Ovary (tissue), 9 donors: ENCODE measurements around the gene ATR. TPM values are rescaled to one million over a fixed set of nuclear protein-coding genes. Genes with fewer than 3 reads are reported as not detected.

ENCODE experiments used
- DNase-seq, 5 donors: peaks; one replicate each; pipeline ENCODE4 v3.0.0-alpha.2; 2019 to 2020
- H3K27ac ChIP-seq, 2 donors: fragments of 200-600 bp; one replicate each; pipeline versions ENCODE4 v1.5.1 to v1.8.0; 2019 to 2022
- H3K27me3 ChIP-seq: fragments of 200-600 bp; one replicate; pipeline ENCODE4 v1.8.0; 2022
- H3K36me3 ChIP-seq: fragments of 200-600 bp; sonication (generic); one replicate; pipeline ENCODE4 v1.5.1; 2019
- H3K4me1 ChIP-seq: one replicate; pipeline ENCODE4 v1.8.1; 2013; ENCODE audit warnings: mild to moderate bottlenecking, moderate library complexity; ENCODE audit not compliant: insufficient read depth
- H3K4me3 ChIP-seq: fragments of 200-600 bp; sonication (generic); one replicate; pipeline ENCODE4 v1.5.1; 2017
- H3K9me3 ChIP-seq, 2 donors: fragments of 200-600 bp in 1 of 2; sonication (generic) in 1 of 2; one replicate each; pipeline versions ENCODE4 v1.5.1 to v1.8.1; 2013 to 2019; ENCODE audit warnings: mild to moderate bottlenecking in 1 of 2, moderate library complexity in 1 of 2
- EP300 ChIP-seq: sonication (generic); formaldehyde crosslinking; IDR thresholded peaks from one replicate; pipeline ENCODE4 v1.6.1; 2017; ENCODE audit warnings: antibody characterized with exemption
- POLR2A ChIP-seq: fragments of 450-650 bp; IDR thresholded peaks from one replicate; pipeline ENCODE4 v1.6.1; 2017; ENCODE audit warnings: antibody characterized with exemption, mild to moderate bottlenecking, moderate library complexity
- WGBS, 3 donors: extraction: QIAGEN DNeasy Blood & Tissue Kit in 1 of 3; methylation state at CpG; one replicate each; pipeline versions ENCODE4 v1.1.5 to v1.1.7; 2013 to 2017; 5-methylcytosine and 5-hydroxymethylcytosine counted together
- intact Hi-C, 4 donors: fragments of 100-400 bp; cut with DNase I; formaldehyde crosslinking; loops; one replicate each; pipeline versions ENCODE4 v1.11.0 to v1.15.1; 2022 to 2023
- polyA plus RNA-seq, 2 donors: library from polyadenylated mRNA; stranded (reverse); fragments of 200-250 nt in 1 of 2; fragments of 350-450 nt in 1 of 2; fragmentation: Illumina TruSeq in 1 of 2; extraction: RNeasy Lipid Tissue Mini Kit (QIAGEN cat#74804) in 1 of 2; gene quantifications; one replicate each; pipeline ENCODE4 v1.2.3, GENCODE V29; 2013 to 2014
- total RNA-seq, 7 donors: library from RNA; depleted of rRNA in 2 of 7; stranded (reverse); fragments of >200 nt in 2 of 7; fragmentation: NEBNext Ultra II Directional in 3 of 7; extraction: Animal tissue kit (Norgen Biotek cat#: 25700) in 3 of 7; gene quantifications; one replicate each; pipeline versions ENCODE4 v1.1.0 to v1.2.4, GENCODE V29; 2016 to 2023
- TF ChIP-seq, protein P1 (sequence below), 3 donors: fragments of 450-650 bp in 2 of 3; fragments of 200-600 bp in 1 of 3; IDR thresholded peaks; one replicate each; pipeline versions ENCODE4 v1.5.1 to v1.8.0; 2016 to 2022; ENCODE audit warnings: antibody characterized with exemption in 3 of 3, mild to moderate bottlenecking in 1 of 3
- donor health status: DM: no; HTN: no; CAD: no; lungs with moderate emphysema.
- donor health status: DM: no; HTN: no; CAD: no.
- donor health status: Bipolar disorder and iron deficiency.
- donor health status: DM: yes; HTN: yes; CAD: no.
- donor health status: DM: no; HTN: no; CAD: no.
- donor health status: DM: yes; HTN: yes; CAD: no.

The ATR gene
- total and polyA plus RNA-seq, 9 donors: 6.0 to 23.4 (median 17.3) TPM

DNA sequence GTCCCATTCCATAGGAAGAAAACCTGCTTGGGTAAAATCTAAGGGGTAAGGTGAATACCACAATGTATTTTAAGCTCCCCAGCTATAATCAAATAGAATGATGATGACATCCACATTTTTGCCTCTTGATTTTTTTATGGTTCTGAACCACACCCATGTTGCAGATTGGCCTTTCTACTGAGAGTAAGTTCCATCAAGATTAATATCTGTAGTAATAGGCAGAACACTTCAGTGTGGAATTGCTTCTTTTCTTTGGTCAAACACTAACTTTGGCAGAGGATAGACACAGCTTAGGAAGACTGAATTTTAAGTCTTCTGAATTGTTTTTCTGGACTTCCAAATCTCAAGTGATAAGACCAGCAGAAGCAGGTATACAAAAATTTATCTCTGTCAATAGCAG, 44.7 kb upstream of the ATR start:
- H3K27ac ChIP-seq: no peak overlapping the region
- no peaks in the 10 kb centered on the region for H3K9me3 ChIP-seq
- no peaks in the 10 kb centered on the region for H3K4me1 ChIP-seq
- H3K4me3 ChIP-seq: no peak overlapping the region
- intact Hi-C loops: no loop called here
- H3K27me3 ChIP-seq: no peaks in the 10 kb centered on the region
- H3K36me3 ChIP-seq: no peaks in the 10 kb centered on the region
- DNase-seq: no peak
- TF ChIP-seq EP300: no peak
- TF ChIP-seq POLR2A: no peak
- TF ChIP-seq, protein P1, sequence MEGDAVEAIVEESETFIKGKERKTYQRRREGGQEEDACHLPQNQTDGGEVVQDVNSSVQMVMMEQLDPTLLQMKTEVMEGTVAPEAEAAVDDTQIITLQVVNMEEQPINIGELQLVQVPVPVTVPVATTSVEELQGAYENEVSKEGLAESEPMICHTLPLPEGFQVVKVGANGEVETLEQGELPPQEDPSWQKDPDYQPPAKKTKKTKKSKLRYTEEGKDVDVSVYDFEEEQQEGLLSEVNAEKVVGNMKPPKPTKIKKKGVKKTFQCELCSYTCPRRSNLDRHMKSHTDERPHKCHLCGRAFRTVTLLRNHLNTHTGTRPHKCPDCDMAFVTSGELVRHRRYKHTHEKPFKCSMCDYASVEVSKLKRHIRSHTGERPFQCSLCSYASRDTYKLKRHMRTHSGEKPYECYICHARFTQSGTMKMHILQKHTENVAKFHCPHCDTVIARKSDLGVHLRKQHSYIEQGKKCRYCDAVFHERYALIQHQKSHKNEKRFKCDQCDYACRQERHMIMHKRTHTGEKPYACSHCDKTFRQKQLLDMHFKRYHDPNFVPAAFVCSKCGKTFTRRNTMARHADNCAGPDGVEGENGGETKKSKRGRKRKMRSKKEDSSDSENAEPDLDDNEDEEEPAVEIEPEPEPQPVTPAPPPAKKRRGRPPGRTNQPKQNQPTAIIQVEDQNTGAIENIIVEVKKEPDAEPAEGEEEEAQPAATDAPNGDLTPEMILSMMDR (IDR thresholded peaks at IDR 0.05): no peak

DNA sequence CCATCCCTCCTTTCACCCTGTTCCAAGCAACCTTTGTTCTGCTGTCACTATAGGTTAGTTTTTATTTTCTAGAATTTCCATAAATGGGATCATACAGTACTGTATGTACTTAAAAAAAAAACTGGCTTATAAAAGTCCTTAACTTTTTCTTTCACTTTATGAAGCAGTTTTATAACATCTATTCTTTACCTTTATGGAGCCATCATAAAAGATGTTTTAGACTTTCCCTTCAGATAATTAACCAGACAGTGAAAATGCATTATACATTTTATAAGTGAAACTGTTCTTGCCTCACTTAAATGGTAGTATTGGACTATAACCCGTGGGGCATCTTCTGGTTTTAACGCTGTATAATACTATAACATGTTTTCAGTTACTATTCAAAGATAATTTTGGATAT, 43.9 kb upstream of the ATR start:
- TF ChIP-seq, protein P1 (IDR thresholded peaks at IDR 0.05): no peak
- TF ChIP-seq EP300 (no peak), POLR2A (no peak)
- 85 to 94% (median 89%) methylated on average over 2 of the region's 2 CpGs for WGBS, 3 donors
- Histone ChIP-seq H3K27me3 (no peaks in the 10 kb centered on the region), H3K4me3 (no peak overlapping the region), H3K9me3 (no peaks in the 10 kb centered on the region), H3K4me1 (no peaks in the 10 kb centered on the region), H3K36me3 (no peaks in the 10 kb centered on the region), H3K27ac (no peak overlapping the region)
- DNase-seq: no peak
- intact Hi-C loops: no loop called here

DNA sequence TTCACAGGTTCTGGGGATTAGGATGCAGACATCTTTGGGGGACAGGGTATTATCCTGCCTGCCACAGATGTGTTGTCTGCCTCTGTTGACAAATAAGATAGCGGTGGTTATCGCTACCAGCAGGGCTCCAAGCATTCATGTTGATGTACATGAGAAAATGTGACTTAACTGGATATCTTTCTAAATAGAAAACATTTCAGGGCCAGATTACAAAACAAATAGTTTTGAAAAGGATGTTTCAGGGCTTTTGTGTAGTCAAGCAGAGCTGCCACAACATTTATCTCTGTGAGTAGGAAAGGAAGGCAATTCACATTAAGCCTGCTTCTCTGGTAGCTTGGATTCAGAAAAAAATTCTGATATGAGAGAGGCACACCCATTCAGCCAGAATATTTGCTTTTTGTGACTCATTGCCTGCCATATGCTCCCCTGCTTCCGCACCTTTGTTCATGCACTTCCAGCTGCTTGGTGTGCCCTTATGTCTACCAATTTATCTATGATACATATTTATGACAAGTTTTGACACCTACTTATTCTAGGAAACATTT, 40.5 kb upstream of the ATR start:
- intact Hi-C loops: no loop called here
- Histone ChIP-seq H3K36me3 (no peaks in the 10 kb centered on the region), H3K27ac (no peak overlapping the region), H3K4me3 (no peak overlapping the region), H3K4me1 (no peaks in the 10 kb centered on the region), H3K9me3 (no peaks in the 10 kb centered on the region), H3K27me3 (no peaks in the 10 kb centered on the region)
- no peak for DNase-seq
- TF ChIP-seq, protein P1 (IDR thresholded peaks at IDR 0.05): no peak
- TF ChIP-seq POLR2A (no peak), EP300 (no peak)
- WGBS, 3 donors: 58 to 79% (median 58%) methylated on average over 3 of the region's 3 CpGs

DNA sequence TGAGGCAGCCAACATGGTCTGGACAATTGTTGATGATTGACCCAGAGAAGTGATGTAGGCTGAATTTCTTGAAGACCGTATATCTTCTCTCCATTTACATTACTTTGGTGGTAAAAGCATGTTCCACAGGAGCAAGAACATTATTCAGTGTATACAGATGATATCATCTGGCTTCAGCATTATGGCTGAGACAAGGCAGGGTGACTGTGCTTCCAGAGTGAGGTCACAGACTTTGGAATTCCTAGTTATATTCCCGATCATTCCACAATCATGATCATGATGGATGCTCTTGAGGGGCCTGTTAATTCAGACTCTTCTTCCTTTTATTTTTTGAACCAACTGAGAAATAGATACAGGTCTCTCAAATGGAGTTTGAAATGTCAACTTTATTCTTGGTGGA, 36.6 kb upstream of the ATR start:
- no peak overlapping the region for H3K4me3 ChIP-seq
- H3K4me1 ChIP-seq: no peaks in the 10 kb centered on the region
- no peaks in the 10 kb centered on the region for H3K36me3 ChIP-seq
- H3K27ac ChIP-seq: no peak overlapping the region
- no peaks in the 10 kb centered on the region for H3K9me3 ChIP-seq
- 96% methylated on average over 2 of the region's 2 CpGs for WGBS, 3 donors
- H3K27me3 ChIP-seq: no peaks in the 10 kb centered on the region
- DNase-seq: no peak
- TF ChIP-seq EP300 (no peak), POLR2A (no peak)
- TF ChIP-seq, protein P1 (IDR thresholded peaks at IDR 0.05): no peak
- intact Hi-C loops: no loop called here
